ENCODE data around the gene PACRG.

Gene PACRG

DNA sequence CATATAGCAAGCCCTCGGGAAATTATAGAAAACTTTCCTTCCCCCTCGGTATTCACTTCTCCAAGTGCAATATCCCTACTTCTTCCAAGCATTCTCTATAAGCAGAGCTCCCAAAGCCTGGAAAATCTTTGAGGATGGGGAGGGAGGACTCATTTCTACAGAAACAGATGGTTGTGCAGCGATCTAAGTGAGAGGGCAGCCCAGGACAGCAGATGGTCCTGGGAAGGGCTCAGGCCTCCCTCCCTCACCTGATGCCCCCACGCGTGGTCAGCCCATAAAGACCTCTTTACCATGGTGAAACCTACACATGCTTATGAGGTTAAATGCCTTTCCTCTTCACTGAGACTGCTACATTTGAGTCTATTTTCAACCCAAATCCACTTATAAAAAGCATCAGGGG lies 367.1 kb downstream of the PACRG start:
- no peak for DNase-seq

- DNase-seq: no peak
Measured at GRCh38 chr6:163095401-163095800, 367.6 kb downstream of the PACRG start.

- DNase-seq: no peak
Measured at GRCh38 chr6:163098827-163099479, 371.2 kb downstream of the PACRG start.

DNA sequence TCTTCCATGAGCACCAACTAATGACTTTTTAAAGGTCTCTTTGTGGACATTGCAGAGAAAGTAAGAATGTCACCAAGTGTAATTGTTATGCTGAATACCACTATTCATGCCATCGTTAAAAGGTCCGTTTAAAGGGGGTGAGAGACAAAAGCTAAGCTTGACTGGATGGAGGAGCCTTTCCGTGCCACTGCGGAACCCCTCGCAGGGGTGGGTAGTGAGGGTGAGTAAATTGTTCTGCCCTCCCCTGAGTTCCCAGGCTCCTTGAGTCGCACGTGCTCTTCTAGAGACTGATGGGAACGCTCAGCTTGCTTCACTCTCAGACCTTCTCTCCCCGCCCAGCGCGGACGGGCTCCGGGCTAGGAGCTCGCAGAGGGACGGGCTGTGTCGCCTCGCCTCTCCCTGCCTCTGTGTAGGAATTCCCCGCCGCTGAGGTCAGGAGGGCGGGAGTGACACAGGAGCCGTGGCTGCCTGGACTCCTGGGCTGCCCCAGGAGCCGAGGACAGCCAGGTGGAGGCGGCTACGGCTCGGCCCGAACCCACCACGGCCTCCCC lies 371.9 kb downstream of the PACRG start:
- DNase-seq: no peak

GRCh38 chr6:163100259-163100658 lies 372.5 kb downstream of the PACRG start:
- no peak for DNase-seq

DNA sequence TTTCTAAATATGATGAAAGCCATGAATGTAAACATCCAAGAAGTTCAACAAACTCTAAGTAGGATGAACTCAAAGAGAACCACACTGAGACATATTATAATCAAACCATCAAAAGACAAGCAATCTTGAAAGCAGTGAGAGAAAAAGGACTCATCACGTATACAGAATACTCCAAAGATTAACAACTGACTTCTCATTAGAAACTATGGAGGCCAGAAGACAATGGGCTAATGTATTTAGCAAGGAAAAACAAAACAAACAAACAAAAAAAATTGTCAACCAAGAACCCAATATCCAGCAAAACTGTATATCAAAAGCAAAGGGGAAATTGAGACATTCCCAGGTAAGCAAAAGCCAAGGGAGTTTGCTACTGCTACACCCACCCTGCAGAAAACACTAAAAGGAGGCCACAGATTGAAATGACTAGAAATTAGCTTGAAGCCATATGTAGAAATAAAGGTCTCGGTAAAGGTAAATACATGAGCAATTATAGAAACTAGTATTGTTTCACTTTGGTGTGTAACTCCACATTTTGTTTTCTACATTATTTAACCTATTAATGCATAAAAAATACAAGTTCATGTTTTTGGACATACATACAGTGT lies 385.7 kb downstream of the PACRG start:
- no peak for DNase-seq

- DNase-seq: no peak
Measured at GRCh38 chr6:163118941-163119340, 391.2 kb downstream of the PACRG start.

DNA sequence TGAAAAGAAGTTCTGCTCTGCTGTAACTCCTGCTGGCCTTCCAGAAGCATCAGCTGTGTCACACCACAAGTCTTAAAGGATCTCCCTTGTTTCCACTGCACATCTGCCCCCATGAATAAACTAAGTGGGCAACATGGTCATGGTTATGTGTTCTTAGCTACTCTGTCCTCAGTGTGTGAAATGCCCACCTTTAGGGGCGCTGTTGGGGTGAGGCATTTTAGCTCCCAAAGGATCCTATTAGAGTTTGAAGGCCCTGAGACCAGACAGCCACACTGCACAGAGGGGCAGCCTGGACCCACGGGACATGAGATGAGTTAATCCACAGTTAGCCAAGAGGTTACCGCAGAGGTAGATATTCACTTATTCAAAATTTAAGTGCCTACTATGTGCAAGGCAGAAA lies 392.4 kb downstream of the PACRG start:
- no peak for DNase-seq

GRCh38 chr6:163121270-163121669 lies 393.5 kb downstream of the PACRG start:
- DNase-seq: no peak

DNA sequence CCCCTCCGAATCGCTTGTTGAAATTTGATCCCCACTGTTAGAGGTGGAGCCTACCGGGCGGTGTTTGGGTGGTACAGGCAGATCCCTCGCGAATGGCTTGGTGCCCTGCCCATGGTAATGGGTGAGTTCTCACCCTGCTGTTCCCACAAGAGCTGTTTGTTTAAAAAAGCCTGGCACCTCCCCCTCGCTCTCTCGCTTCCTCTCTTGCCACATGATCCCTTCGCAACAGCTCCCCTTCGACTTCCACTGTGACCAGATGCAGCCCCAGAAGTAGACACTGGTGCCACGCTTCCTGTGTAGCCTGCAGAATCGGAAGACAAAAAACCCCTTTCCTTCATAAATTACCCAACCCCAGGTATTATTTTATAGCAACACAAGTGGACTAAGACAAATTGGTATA lies 394.6 kb downstream of the PACRG start:
- no peak for DNase-seq

- no peak for DNase-seq
Measured at GRCh38 chr6:163123098-163123497, 395.3 kb downstream of the PACRG start.

DNA sequence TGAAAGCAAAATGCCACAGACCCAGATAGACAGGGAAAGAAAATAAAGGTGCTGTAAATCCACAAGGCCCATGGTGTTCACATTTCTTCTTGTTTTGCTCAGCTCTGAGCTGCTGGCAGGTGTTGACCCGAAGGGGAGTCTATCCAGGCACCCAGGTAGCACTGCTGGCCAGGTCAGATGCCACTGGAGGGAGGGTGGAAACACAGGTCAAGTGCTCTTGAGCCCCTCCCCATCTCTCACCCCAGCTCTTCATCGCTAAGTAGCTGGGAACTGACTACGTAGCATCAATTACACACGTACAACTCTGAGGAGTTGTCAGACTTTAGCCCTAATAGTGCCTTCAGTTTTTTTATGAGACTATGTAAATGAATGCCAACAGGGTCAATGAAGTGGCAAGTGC lies 399.0 kb downstream of the PACRG start:
- DNase-seq: no peak

GRCh38 chr6:163127587-163127986 lies 399.8 kb downstream of the PACRG start:
- DNase-seq: no peak

GRCh38 chr6:163128324-163128723 lies 400.6 kb downstream of the PACRG start:
- DNase-seq: no peak

- DNase-seq: no peak
Measured at GRCh38 chr6:163132050-163132750, 404.4 kb downstream of the PACRG start.

DNA sequence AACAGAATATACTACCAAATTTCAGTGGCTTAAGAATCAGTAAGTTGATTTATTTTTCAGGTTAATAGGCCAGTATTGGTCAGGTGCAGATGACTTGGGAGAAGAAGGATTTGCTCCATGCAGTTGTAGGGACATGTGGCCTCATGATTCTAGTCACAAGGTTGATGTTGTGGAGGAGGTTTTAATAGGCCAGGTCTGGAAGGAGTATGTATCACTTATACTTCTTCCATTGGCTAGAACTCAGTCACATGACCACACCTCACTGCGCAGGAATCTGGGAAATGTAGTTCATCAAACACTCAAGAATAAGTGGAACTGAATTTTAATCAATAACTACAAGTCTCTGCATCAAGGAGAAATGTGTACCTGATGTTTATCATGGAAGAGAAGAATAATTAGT lies 405.2 kb downstream of the PACRG start:
- no peak for DNase-seq

- no peak for DNase-seq
Measured at GRCh38 chr6:163133691-163134090, 405.9 kb downstream of the PACRG start.

GRCh38 chr6:163136681-163137397 lies 409.1 kb downstream of the PACRG start:
- DNase-seq: no peak

DNA sequence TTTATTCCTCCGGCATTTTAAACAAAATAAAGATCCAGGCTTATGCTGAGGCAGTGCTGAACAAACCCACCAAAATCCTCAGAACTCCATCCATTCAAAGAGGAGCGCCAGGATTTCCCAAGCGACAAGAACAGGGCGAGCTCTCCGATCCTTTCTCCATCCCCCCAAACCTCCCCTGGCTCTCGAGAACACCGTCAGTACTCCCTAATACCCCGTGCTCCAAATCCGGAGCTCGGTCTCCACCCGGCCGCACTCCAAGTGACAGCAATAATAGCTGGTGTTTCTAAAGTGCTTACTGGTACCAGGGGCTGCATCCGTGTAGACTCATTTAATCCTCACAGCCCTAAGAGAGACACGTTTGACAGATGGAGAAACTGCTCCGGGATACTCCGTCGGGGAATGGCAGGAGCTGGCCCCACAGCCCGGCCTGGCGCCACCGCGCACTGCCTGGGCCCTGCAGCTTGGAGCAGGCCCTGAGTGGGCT lies 409.7 kb downstream of the PACRG start:
- DNase-seq: no peak

DNA sequence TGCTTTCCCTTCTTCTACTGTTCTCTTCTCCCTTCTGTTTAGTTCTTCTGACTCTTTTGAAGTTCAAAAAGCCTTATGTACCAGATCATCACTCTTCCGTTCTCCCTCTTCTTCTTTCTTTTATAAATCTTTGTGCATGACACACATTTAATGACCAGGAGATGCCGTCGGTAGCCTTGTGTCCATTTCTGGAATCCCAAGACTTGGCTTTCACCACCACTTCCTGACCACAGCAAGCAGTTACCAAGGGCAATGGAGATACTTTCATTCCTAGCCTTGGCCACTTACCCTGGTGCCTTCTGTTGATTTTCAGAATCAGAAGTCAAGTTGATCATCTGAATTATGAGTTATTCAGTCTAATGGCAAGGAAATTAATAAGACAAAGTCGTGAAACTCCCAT lies 418.3 kb downstream of the PACRG start:
- no peak for DNase-seq

- no peak for DNase-seq
Measured at GRCh38 chr6:163147994-163148393, 420.2 kb downstream of the PACRG start.

- DNase-seq: no peak
Measured at GRCh38 chr6:163148451-163149278, 420.9 kb downstream of the PACRG start.
